Measurements from ENCODE around the gene RDH16.

DNA sequence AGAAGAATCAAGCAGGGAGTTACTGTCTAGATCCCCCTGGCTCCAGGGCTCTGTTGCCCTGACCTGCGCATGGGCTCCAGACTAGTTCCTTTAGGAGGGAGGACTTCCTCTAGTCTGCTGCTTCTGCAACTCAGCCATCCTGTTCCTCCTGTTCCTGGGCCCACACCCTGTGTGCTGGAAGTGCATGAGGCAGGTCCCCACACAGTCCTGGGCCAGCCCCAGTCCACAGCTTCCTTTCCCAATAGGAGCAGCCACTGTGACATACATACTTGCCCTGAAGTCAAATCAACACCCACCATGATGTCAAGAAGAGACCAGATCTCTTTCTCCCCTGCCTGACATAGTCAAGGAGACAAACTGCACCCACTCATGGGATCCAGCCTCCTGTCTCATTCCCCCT is 24.5 kb downstream of the RDH16 start:
- no peak for TF ChIP-seq POLR2A (IDR thresholded peaks at IDR 0.05)
- TF ChIP-seq, protein P1, sequence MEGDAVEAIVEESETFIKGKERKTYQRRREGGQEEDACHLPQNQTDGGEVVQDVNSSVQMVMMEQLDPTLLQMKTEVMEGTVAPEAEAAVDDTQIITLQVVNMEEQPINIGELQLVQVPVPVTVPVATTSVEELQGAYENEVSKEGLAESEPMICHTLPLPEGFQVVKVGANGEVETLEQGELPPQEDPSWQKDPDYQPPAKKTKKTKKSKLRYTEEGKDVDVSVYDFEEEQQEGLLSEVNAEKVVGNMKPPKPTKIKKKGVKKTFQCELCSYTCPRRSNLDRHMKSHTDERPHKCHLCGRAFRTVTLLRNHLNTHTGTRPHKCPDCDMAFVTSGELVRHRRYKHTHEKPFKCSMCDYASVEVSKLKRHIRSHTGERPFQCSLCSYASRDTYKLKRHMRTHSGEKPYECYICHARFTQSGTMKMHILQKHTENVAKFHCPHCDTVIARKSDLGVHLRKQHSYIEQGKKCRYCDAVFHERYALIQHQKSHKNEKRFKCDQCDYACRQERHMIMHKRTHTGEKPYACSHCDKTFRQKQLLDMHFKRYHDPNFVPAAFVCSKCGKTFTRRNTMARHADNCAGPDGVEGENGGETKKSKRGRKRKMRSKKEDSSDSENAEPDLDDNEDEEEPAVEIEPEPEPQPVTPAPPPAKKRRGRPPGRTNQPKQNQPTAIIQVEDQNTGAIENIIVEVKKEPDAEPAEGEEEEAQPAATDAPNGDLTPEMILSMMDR (IDR thresholded peaks at IDR 0.05): no peak

All from lower leg skin (tissue), 3 donors.